HCT116 (cell line): Measurements from ENCODE around the gene CFAP74. TPM values are rescaled to one million over a fixed set of nuclear protein-coding genes. Genes with fewer than 3 reads are reported as not detected.

Experiments
- ATAC-seq: fragments of 200-7000 bp; cut with Tn5 transposase; 2 replicates; pipeline ENCODE4 v1.9.1; 2020; ENCODE audit warnings: mild to moderate bottlenecking, moderate library complexity
- BruUV-seq: library from RNA; stranded (reverse); fragments of 400-500 nt; replicated peaks from 2 replicates; lab custom pipeline; 2021; lab: Mats Ljungman, UMichigan
- CTCF ChIA-PET: fragments of 300-600 bp; sonication (Branson Sonifier 250); formaldehyde crosslinking; loops from one replicate; lab custom pipeline; 2021; ENCODE audit warnings: antibody characterized with exemption; lab: Charles Lee
- POLR2A ChIA-PET: fragments of 300-600, 350-600 bp; sonication (Branson Sonifier 250); formaldehyde crosslinking; loops from one replicate; lab custom pipeline; 2021; ENCODE audit warnings: antibody characterized with exemption; lab: Charles Lee
- RAD21 ChIA-PET, 2 experiments: fragments of 300-600 bp; sonication (Branson Sonifier 250); formaldehyde crosslinking; loops; one replicate each; lab custom pipeline; 2023; ENCODE audit warnings: low total read pairs in 2 of 2; ENCODE audit not compliant: uncharacterized antibody in 2 of 2, unreplicated experiment in 2 of 2, low non-redundant PET in 1 of 2; lab: Charles Lee
- DNase-seq: peaks from one replicate; pipeline ENCODE4 v3.0.0-alpha.2; 2010; ENCODE audit warnings: low read depth, low spot score
- H2AFZ ChIP-seq: fragments of 200-600 bp; shearing (Covaris generic), sonication (generic); 2 replicates; pipeline ENCODE4 v1.6.1; 2017; ENCODE audit warnings: low read depth, mixed run types, mixed read lengths, antibody characterized with exemption, low read length; ENCODE audit not compliant: poor library complexity, severe bottlenecking
- H3K27ac ChIP-seq: 2 replicates; pipeline ENCODE4 v1.5.1; 2012; ENCODE audit warnings: low read depth, low read length
- H3K27me3 ChIP-seq: fragments of 200-600 bp; sonication (generic); 2 replicates; pipeline ENCODE4 v1.6.1; 2016; ENCODE audit warnings: mixed run types, low read length, mixed read lengths; ENCODE audit not compliant: insufficient read depth
- H3K36me3 ChIP-seq, 2 experiments: fragments of 200-500 bp in 1 of 2; fragments of 200-600 bp in 1 of 2; sonication (Bioruptor generic) in 1 of 2; sonication (generic) in 1 of 2; 2 replicates each; pipeline versions ENCODE4 v1.5.1 to v1.6.1; 2014 to 2016; ENCODE audit warnings: low read length in 2 of 2, inconsistent platforms in 1 of 2, mixed read lengths in 1 of 2, mixed run types in 1 of 2; ENCODE audit not compliant: insufficient read depth in 2 of 2, control insufficient read depth in 1 of 2
- H3K4me1 ChIP-seq, 2 experiments: fragments of 200-600 bp in 1 of 2; sonication (generic) in 1 of 2; 2 replicates each; pipeline versions ENCODE4 v1.5.1 to v1.6.1; 2012 to 2017; ENCODE audit warnings: low read length in 2 of 2, inconsistent platforms in 1 of 2, mild to moderate bottlenecking in 1 of 2, mixed read lengths in 1 of 2, mixed run types in 1 of 2, moderate library complexity in 1 of 2; ENCODE audit not compliant: insufficient read depth in 2 of 2, control insufficient read depth in 1 of 2
- H3K4me2 ChIP-seq: fragments of 200-600 bp; sonication (generic); 2 replicates; pipeline ENCODE4 v1.6.1; 2017; ENCODE audit warnings: mixed run types, low read length, mixed read lengths
- H3K4me3 ChIP-seq, 2 experiments: fragments of 200-600 bp in 1 of 2; sonication (generic) in 1 of 2; replicated peaks in 1 of 2; 2 replicates each; pipeline ENCODE4 v1.5.1; 2011 to 2016; ENCODE audit warnings: low read length in 2 of 2, control low read depth in 1 of 2, low read depth in 1 of 2, mild to moderate bottlenecking in 1 of 2, mixed read lengths in 1 of 2, mixed run types in 1 of 2
- H3K79me2 ChIP-seq: fragments of 200-600 bp; sonication (generic); 2 replicates; pipeline ENCODE4 v1.6.1; 2017; ENCODE audit warnings: mild to moderate bottlenecking, mixed run types, low read length, moderate library complexity, mixed read lengths; ENCODE audit not compliant: insufficient read depth
- H3K9ac ChIP-seq: fragments of 200-600 bp; sonication (generic); 2 replicates; pipeline ENCODE4 v1.6.1; 2016; ENCODE audit warnings: low read length, mixed read lengths
- H3K9me2 ChIP-seq: fragments of 200-600 bp; sonication (generic), shearing (Covaris generic); 2 replicates; pipeline ENCODE4 v1.6.1; 2017; ENCODE audit warnings: mixed run types, mild to moderate bottlenecking, moderate library complexity; ENCODE audit not compliant: insufficient read depth
- H3K9me3 ChIP-seq, 2 experiments: fragments of 200-500 bp in 1 of 2; fragments of 200-600 bp in 1 of 2; sonication (Bioruptor generic) in 1 of 2; sonication (generic) in 1 of 2; 2 replicates each; pipeline ENCODE4 v1.6.1; 2014 to 2017; ENCODE audit warnings: low read length in 2 of 2, mixed read lengths in 2 of 2, inconsistent platforms in 1 of 2, low read depth in 1 of 2, mild to moderate bottlenecking in 1 of 2, mixed run types in 1 of 2, moderate library complexity in 1 of 2; ENCODE audit not compliant: control insufficient read depth in 1 of 2, insufficient read depth in 1 of 2
- H4K20me1 ChIP-seq: fragments of 200-600 bp; sonication (generic), shearing (Covaris generic); 2 replicates; pipeline ENCODE4 v1.6.1; 2017; ENCODE audit warnings: mixed run types, mild to moderate bottlenecking, moderate library complexity; ENCODE audit not compliant: insufficient read depth
- CEBPB ChIP-seq: IDR thresholded peaks from 2 replicates; pipeline ENCODE4 v1.6.1; 2012; ENCODE audit warnings: low read depth
- CTCF ChIP-seq, 3 experiments: fragments of 200-600 bp in 1 of 3; sonication (generic) in 1 of 3; IDR thresholded peaks in 2 of 3; conservative IDR thresholded peaks in 1 of 3; 2 replicates each; pipeline ENCODE4 v1.5.1; 2012 to 2017; ENCODE audit warnings: low read depth in 2 of 3, low read length in 2 of 3, antibody characterized with exemption in 1 of 3, borderline replicate concordance in 1 of 3, control low read depth in 1 of 3, mild to moderate bottlenecking in 1 of 3, mixed read lengths in 1 of 3, mixed run types in 1 of 3, moderate library complexity in 1 of 3; ENCODE audit not compliant: insufficient read depth in 1 of 3
- EZH2phosphoT487 ChIP-seq: fragments of 200-600 bp; IDR thresholded peaks from 2 replicates; pipeline ENCODE4 v1.6.1; 2018; ENCODE audit warnings: antibody characterized with exemption, borderline replicate concordance
- JUND ChIP-seq: IDR thresholded peaks from 2 replicates; pipeline ENCODE4 v1.6.1; 2012
- POLR2AphosphoS5 ChIP-seq: IDR thresholded peaks from 2 replicates; pipeline ENCODE4 v1.6.1; 2011; ENCODE audit warnings: mild to moderate bottlenecking, low read depth, low read length, moderate library complexity
- SIN3A ChIP-seq: IDR thresholded peaks from 2 replicates; pipeline ENCODE4 v1.6.1; 2012; ENCODE audit warnings: low read depth
- TCF7L2 ChIP-seq: IDR thresholded peaks from 2 replicates; pipeline ENCODE4 v1.7.0; 2011; ENCODE audit warnings: borderline replicate concordance, inconsistent platforms; ENCODE audit not compliant: insufficient read depth, insufficient read length; ENCODE audit errors: extremely low read depth
- YY1 ChIP-seq: IDR thresholded peaks from 2 replicates; pipeline ENCODE4 v1.6.1; 2011; ENCODE audit warnings: low read length, low read depth, moderate library complexity, mild to moderate bottlenecking; ENCODE audit not compliant: insufficient replicate concordance; ENCODE audit errors: extremely low read depth
- ZBTB33 ChIP-seq: IDR thresholded peaks from 2 replicates; pipeline ENCODE4 v1.6.1; 2011; ENCODE audit warnings: mild to moderate bottlenecking, low read length, moderate library complexity; ENCODE audit not compliant: insufficient replicate concordance; ENCODE audit errors: extremely low read depth
- intact Hi-C: fragments of 100-400 bp; cut with micrococcal nuclease; formaldehyde crosslinking; loops from 2 replicates; pipeline ENCODE4 v1.10.0; 2022
- total RNA-seq: library from RNA; stranded (reverse); gene quantifications from one replicate; pipeline ENCODE4 v1.2.1, GENCODE V29; 2021; ENCODE audit not compliant: unreplicated experiment
- TF ChIP-seq, protein P1 (sequence below): IDR thresholded peaks from 2 replicates; pipeline ENCODE4 v1.6.1; 2012; ENCODE audit warnings: low read depth

CFAP74 gene
- total RNA-seq, 1 experiment from 2014 or later = 4.9 TPM

GRCh38 chr1:1972976-1973715 lies 30.4 kb downstream of the CFAP74 start (continued):
- TF ChIP-seq, protein P1, sequence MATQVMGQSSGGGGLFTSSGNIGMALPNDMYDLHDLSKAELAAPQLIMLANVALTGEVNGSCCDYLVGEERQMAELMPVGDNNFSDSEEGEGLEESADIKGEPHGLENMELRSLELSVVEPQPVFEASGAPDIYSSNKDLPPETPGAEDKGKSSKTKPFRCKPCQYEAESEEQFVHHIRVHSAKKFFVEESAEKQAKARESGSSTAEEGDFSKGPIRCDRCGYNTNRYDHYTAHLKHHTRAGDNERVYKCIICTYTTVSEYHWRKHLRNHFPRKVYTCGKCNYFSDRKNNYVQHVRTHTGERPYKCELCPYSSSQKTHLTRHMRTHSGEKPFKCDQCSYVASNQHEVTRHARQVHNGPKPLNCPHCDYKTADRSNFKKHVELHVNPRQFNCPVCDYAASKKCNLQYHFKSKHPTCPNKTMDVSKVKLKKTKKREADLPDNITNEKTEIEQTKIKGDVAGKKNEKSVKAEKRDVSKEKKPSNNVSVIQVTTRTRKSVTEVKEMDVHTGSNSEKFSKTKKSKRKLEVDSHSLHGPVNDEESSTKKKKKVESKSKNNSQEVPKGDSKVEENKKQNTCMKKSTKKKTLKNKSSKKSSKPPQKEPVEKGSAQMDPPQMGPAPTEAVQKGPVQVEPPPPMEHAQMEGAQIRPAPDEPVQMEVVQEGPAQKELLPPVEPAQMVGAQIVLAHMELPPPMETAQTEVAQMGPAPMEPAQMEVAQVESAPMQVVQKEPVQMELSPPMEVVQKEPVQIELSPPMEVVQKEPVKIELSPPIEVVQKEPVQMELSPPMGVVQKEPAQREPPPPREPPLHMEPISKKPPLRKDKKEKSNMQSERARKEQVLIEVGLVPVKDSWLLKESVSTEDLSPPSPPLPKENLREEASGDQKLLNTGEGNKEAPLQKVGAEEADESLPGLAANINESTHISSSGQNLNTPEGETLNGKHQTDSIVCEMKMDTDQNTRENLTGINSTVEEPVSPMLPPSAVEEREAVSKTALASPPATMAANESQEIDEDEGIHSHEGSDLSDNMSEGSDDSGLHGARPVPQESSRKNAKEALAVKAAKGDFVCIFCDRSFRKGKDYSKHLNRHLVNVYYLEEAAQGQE = no peak
- no peak for TF ChIP-seq CEBPB

- no peak for ATAC-seq
- H3K9ac ChIP-seq = no peak overlapping the region
- ChIA-PET RAD21 (no interaction called here), POLR2A (no interaction called here), CTCF (no interaction called here)
- no peak overlapping the region for H3K27ac ChIP-seq
- H4K20me1 ChIP-seq = no peaks in the 10 kb centered on the region
- no TSS peak for BruUV-seq
- no peak overlapping the region for H2AFZ ChIP-seq
- intact Hi-C loops = no loop called here
- no peak overlapping the region for H3K4me3 ChIP-seq
- no peaks in the 10 kb centered on the region; a peak in 1 of 4 replicates for H3K9me3 ChIP-seq
- no peaks in the 10 kb centered on the region for H3K79me2 ChIP-seq
- no peak overlapping the region for H3K4me2 ChIP-seq
- H3K9me2 ChIP-seq = no peaks in the 10 kb centered on the region
- TF ChIP-seq ZBTB33 (no peak), EZH2phosphoT487 (no peak), POLR2AphosphoS5 (no peak), JUND (no peak), SIN3A (no peak), CEBPB (no peak), YY1 (no peak), TCF7L2 (no peak), CTCF (IDR thresholded peaks at IDR 0.05 in 2 of 3, conservative IDR thresholded peaks at IDR 0.05 in 1 of 3; ENCODE audit: borderline replicate concordance in 1 of 3, insufficient read depth in 1 of 3, low read depth in 2 of 3, low read length in 2 of 3) (no peak)
- H3K27me3 ChIP-seq = no peaks in the 10 kb centered on the region
- peaks cover 10 to 43% of the 10 kb centered on the region in 2 experiments for H3K4me1 ChIP-seq
- DNase-seq = no peak
- H3K36me3 ChIP-seq = no peaks in the 10 kb centered on the region
These were observed 31.9 kb downstream of the CFAP74 start for GRCh38 chr1:1971688-1972087.
